Stimulated activated CD8-positive, alpha-beta memory T cell treated with anti-CD3 and anti-CD28 coated beads, Interleukin-2, amount 100 ng/mL, for 48 hours (primary cell): ENCODE results near the gene CASKIN2.

Source experiments
- DNase-seq, 2 donors: peaks; one replicate each; pipeline ENCODE4 v3.0.0-alpha.2; 2020; ENCODE audit warnings: low read depth in 2 of 2

CASKIN2 gene

GRCh38 chr17:75515496-75516254 lies at the start of gene CASKIN2:
Gene CASKIN2, minus strand, starts transcription at chr17:75515537. Its CDS starts 1,733 bp downstream, at chr17:75513804.
- DNase-seq: peak; percentile 80 to 84

- DNase-seq: no peak
Measured at GRCh38 chr17:75565066-75565465, 49.7 kb upstream of the CASKIN2 start.

GRCh38 chr17:75564195-75564594 lies 48.9 kb upstream of the CASKIN2 start:
- no peak for DNase-seq

- DNase-seq: no peak
Measured at GRCh38 chr17:75563063-75563758, 47.9 kb upstream of the CASKIN2 start.

GRCh38 chr17:75561927-75562603 lies 46.7 kb upstream of the CASKIN2 start:
- no peak for DNase-seq

- no peak for DNase-seq
Measured at GRCh38 chr17:75559958-75560533, 44.7 kb upstream of the CASKIN2 start.

- DNase-seq: no peak
Measured at GRCh38 chr17:75558666-75559530, 43.6 kb upstream of the CASKIN2 start.

GRCh38 chr17:75557852-75558665 lies 42.7 kb upstream of the CASKIN2 start:
- no peak for DNase-seq

GRCh38 chr17:75557075-75557851 lies 41.9 kb upstream of the CASKIN2 start:
- no peak for DNase-seq

- no peak for DNase-seq
Measured at GRCh38 chr17:75555679-75556153, 40.4 kb upstream of the CASKIN2 start.

- DNase-seq: no peak
Measured at GRCh38 chr17:75553295-75554110, 38.2 kb upstream of the CASKIN2 start.

GRCh38 chr17:75552425-75553294 lies 37.3 kb upstream of the CASKIN2 start:
- DNase-seq: no peak

GRCh38 chr17:75551266-75551665 lies 35.9 kb upstream of the CASKIN2 start:
- no peak for DNase-seq

- no peak for DNase-seq
Measured at GRCh38 chr17:75550139-75550465, 34.8 kb upstream of the CASKIN2 start.

- DNase-seq: no peak
Measured at GRCh38 chr17:75549246-75550138, 34.2 kb upstream of the CASKIN2 start.

- DNase-seq: no peak
Measured at GRCh38 chr17:75548813-75549212, 33.5 kb upstream of the CASKIN2 start.

GRCh38 chr17:75547091-75547490 lies 31.8 kb upstream of the CASKIN2 start:
- DNase-seq: no peak
